Cardiac fibroblast (primary cell): Measurements from ENCODE around the gene NME3.

Experiments
- DNase-seq, 2 donors: peaks; one replicate each; pipeline versions ENCODE4 v3.0.0 to v3.0.0-alpha.2; 2010; ENCODE audit warnings: low read depth in 2 of 2
- H3K4me3 ChIP-seq, 2 donors: replicated peaks in 1 of 2; 1 replicate in 1 of 2; 2 replicates in 1 of 2; pipeline ENCODE4 v1.5.1; 2011; ENCODE audit warnings: low read depth in 2 of 2, low read length in 2 of 2, mild to moderate bottlenecking in 2 of 2, moderate library complexity in 1 of 2
- CTCF ChIP-seq: IDR thresholded peaks from one replicate; pipeline ENCODE4 v1.5.1; 2011; ENCODE audit warnings: low read depth, mild to moderate bottlenecking, low read length, inconsistent platforms

Gene NME3

DNA sequence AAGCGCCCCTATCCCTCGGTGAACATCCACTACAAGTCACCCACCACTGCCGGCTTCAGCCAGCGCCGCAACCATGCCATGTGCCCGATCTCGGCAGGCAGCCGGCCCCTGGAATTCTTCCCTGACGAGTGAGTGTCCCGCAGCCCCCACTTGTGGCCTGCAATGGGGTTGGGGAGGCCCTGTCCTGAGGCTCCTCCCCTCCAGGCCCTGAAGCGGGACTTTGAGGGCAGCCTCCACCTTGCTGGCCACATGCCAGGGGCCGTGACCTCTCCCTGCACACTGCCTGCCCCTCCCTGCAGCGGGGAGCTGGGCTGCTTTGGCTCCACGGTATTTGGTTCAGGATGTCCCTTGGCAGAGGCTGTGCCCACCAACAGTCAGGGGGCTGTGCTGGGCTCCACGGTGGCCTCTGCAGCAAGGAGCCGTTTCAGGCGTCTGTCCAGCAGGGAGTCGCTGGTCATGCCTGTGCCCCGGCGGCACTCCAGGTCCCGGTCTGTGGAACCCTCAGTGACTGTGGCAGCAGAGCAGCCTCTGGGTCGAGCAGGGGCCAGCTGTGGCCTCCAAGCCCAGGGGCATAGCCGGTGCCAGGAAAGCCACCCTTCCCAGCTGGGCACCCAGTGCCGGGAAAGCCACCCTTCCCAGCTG lies 8.3 kb downstream of the NME3 start:
- no peak overlapping the region for H3K4me3 ChIP-seq
- no peak for TF ChIP-seq CTCF
- no peak for DNase-seq

- no peak for TF ChIP-seq CTCF
- no peak overlapping the region for H3K4me3 ChIP-seq
- DNase-seq, result no peak
Measured at GRCh38 chr16:1762196-1762878, 9.0 kb downstream of the NME3 start.

GRCh38 chr16:1761751-1762150 lies 9.6 kb downstream of the NME3 start:
- no peak for DNase-seq
- no peak for TF ChIP-seq CTCF
- no peak overlapping the region for H3K4me3 ChIP-seq

DNA sequence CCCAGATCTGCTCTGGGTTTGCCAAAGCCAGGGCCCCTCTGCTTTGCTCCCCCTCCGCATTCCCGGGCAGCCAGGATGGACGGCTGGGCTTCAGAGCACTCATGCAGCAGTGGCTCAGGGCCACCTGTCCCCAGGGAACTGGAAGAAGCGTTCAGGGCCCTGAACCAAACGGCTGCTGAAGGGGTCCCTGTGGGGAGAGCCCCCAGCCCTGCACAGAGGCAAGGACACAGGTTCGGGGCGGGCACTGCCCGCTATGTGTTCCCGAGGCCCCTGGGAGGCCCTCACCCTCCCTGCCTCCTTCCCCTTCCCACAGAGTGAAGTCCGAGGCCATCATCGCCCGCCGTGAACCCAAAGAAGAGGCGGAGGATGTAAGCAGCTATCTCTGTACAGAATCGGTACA lies 10.4 kb downstream of the NME3 start:
- no peak for TF ChIP-seq CTCF
- H3K4me3 ChIP-seq, result no peak overlapping the region
- no peak for DNase-seq

- no peak overlapping the region for H3K4me3 ChIP-seq
- DNase-seq, result no peak
- TF ChIP-seq CTCF, result no peak
Measured at GRCh38 chr16:1759511-1759910, 11.8 kb downstream of the NME3 start.

DNA sequence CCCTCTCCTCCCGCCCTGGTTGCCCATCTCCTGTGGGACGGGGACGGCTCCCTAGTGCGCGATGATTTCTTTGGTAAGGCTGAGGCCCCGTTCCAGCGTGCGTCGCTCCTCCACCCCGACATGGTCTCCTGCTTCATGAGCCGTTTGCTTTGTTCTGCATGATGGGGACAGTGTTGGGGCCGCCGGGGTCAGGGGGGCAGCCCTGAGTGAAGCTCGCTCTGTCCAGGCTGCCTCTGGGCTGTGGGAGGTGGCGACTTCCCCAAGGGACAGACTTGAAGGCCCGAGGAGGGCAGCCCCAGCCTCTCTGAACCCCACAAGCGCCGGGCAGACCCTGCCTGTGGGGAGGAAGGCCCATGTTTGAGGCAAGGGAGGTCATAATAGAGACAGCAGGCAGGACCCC lies 12.4 kb downstream of the NME3 start:
- DNase-seq, result no peak
- no peak for TF ChIP-seq CTCF
- no peak overlapping the region for H3K4me3 ChIP-seq
